Activated naive CD4-positive, alpha-beta T cell treated with anti-CD3 and anti-CD28 coated beads for 36 hours (primary cell): ENCODE measurements around the gene CCDC74B. TPM values are rescaled to one million over a fixed set of nuclear protein-coding genes. Genes with fewer than 3 reads are reported as not detected.
"Not testable (repeated sequence)": the region's sequence is repeated elsewhere in the genome, so short reads cannot be mapped to it uniquely, and the experiment has no call there.

Experiments used
- CTCF ChIA-PET: fragments of 350-600 bp; sonication (Branson Sonifier 250); formaldehyde crosslinking; loops from one replicate; lab custom pipeline; 2021; ENCODE audit warnings: antibody characterized with exemption; lab: Charles Lee
- DNase-seq: peaks from one replicate; pipeline ENCODE4 v3.0.0-alpha.2; 2020
- H3K27ac Mint-ChIP-seq: one replicate; pipeline ENCODE4 v1.8.0; 2021; ENCODE audit warnings: mild to moderate bottlenecking, mixed read lengths
- H3K27me3 Mint-ChIP-seq: one replicate; pipeline ENCODE4 v1.8.0; 2021; ENCODE audit warnings: low read depth, mixed read lengths
- H3K36me3 Mint-ChIP-seq: one replicate; pipeline ENCODE4 v1.8.0; 2021; ENCODE audit warnings: low read depth, mixed read lengths
- H3K4me1 Mint-ChIP-seq: one replicate; pipeline ENCODE4 v1.8.0; 2021; ENCODE audit warnings: low read depth, mixed read lengths
- H3K4me3 Mint-ChIP-seq: one replicate; pipeline ENCODE4 v1.8.0; 2021; ENCODE audit warnings: mild to moderate bottlenecking, moderate library complexity, mixed read lengths
- H3K9me3 Mint-ChIP-seq: one replicate; pipeline ENCODE4 v1.8.0; 2021; ENCODE audit warnings: mixed read lengths
- intact Hi-C: fragments of 100-400 bp; cut with micrococcal nuclease; formaldehyde crosslinking; loops from one replicate; pipeline ENCODE4 v1.15.1; 2023
- total RNA-seq, 2 experiments: library from RNA; stranded (reverse); gene quantifications; one replicate each; pipeline ENCODE4 v1.2.3, GENCODE V29; 2021

Gene CCDC74B
- total RNA-seq, 2 experiments from 2014 or later: 3.7 to 4.1 TPM

DNA sequence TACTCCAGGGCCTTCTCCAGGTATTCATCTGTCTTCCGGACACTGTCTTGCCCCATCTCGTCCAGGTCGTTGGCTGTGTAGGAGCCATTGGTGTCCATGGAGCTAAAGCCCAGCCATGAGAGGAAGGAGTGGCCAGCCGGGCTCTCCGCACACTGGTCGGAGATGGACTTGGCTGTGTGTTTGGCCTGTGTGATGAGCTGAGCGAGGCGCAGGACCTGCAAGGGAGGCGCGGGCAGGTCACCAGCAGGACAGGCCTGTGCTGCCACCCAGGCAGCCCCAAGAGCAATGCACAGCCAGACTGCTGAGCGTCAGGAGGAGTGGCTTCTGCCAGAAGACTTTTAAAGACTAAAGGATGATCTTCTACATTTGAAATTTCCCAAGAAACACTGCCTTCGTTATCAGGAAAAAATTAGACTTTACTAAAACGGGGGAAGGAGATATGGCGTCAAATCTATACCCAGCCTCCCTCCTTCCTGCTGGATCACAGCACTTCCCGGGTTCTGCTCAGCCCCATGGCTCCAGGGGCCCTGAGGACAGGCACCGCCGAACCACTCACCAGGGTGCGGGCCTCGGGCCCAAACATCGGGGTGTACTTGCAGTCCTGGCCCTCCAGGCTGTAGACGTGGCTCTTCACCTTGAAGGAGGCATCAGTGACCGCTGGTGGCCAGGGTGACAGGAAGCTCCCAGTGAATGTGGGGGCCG, 9.0 kb upstream of the CCDC74B start:
- H3K4me3 Mint-ChIP-seq, H3K27ac Mint-ChIP-seq, H3K4me1 Mint-ChIP-seq, H3K27me3 Mint-ChIP-seq, CTCF ChIA-PET, H3K9me3 Mint-ChIP-seq, DNase-seq: not testable (repeated sequence)
- peaks cover 13% of the 10 kb centered on the region for H3K36me3 Mint-ChIP-seq
- intact Hi-C loops: loop anchor here (10.0 kb wide), 1 partner anchor 181 kb away; no protein-coding TSS in a partner anchor

- Mint-ChIP-seq H3K4me3 (no peak overlapping the region), H3K9me3 (no peaks in the 10 kb centered on the region), H3K27me3 (no peaks in the 10 kb centered on the region), H3K4me1 (no peaks in the 10 kb centered on the region), H3K27ac (no peak overlapping the region), H3K36me3 (peaks cover 10% of the 10 kb centered on the region)
- intact Hi-C loops: loop anchor here (10.0 kb wide), 1 partner anchor 182 kb away; no protein-coding TSS in a partner anchor
- DNase-seq: no peak
- CTCF ChIA-PET: no interaction called here
These were observed 8.1 kb upstream of the CCDC74B start for GRCh38 chr2:130152816-130153595.

GRCh38 chr2:130152136-130152815, 7.4 kb upstream of the CCDC74B start:
- H3K27ac Mint-ChIP-seq, DNase-seq, H3K4me3 Mint-ChIP-seq, H3K9me3 Mint-ChIP-seq, H3K27me3 Mint-ChIP-seq, CTCF ChIA-PET, H3K4me1 Mint-ChIP-seq: not testable (repeated sequence)
- peaks cover 10% of the 10 kb centered on the region for H3K36me3 Mint-ChIP-seq
- intact Hi-C loops: loop anchor here (10.0 kb wide), 1 partner anchor 183 kb away; no protein-coding TSS in a partner anchor

- H3K9me3 Mint-ChIP-seq, DNase-seq, H3K4me1 Mint-ChIP-seq, H3K27ac Mint-ChIP-seq, CTCF ChIA-PET, H3K4me3 Mint-ChIP-seq, H3K27me3 Mint-ChIP-seq: not testable (repeated sequence)
- intact Hi-C loops: loop anchor here (10.0 kb wide), 1 partner anchor 184 kb away; no protein-coding TSS in a partner anchor
- peaks cover 10% of the 10 kb centered on the region for H3K36me3 Mint-ChIP-seq
These were observed 6.2 kb upstream of the CCDC74B start for GRCh38 chr2:130151145-130151512.

DNA sequence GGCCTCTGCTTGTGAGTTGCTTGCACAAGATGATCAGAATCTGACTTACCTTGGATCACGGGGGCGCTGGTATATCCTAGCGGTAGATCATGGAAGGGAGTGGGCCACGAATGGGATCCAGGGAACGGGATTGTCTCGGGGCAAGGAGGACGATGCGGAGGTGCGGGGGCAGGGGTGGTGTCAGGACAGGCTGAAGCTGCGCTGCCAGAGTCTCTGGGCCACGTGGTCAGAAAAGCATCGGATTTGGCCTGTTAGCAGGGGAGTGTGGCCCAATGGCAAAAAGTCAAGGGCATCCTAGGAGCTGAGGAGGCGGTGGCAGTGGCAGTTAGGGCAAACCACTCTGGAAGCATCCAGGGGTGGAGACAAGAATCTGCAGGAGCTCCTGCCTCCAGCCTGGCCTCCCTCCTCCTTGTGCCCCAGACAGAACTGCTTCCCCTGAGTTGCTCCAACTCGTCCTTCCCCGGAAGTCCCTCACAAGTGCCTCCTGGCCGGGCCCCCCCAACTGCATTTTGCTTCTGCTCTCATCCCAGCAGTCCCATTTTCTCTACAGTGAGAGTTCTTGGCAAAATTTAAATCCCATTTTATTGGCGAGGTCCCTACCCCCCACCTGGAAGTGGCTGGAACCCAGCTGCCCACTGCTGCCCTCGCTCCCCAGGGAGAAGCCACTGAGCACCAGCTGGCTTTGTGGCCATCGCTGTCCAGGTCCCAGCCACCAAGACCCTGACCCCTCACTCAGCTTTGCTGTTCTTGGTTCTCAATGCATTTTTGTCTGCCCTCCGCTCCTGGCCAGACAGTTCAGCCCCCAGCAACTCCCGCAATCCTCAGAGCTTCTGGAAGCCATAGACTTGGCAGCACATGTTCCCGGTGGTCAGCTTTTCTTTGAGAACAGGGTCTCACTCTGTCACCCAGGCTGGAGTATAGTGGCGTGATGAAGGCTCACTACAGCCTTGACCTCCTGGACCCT, 5.6 kb upstream of the CCDC74B start:
- H3K36me3 Mint-ChIP-seq: peaks cover 10% of the 10 kb centered on the region
- no peak overlapping the region for H3K27ac Mint-ChIP-seq
- CTCF ChIA-PET: no interaction called here
- H3K4me3 Mint-ChIP-seq: no peak overlapping the region
- no peak for DNase-seq
- intact Hi-C loops: loop anchor here (10.0 kb wide), 1 partner anchor 184 kb away; no protein-coding TSS in a partner anchor
- H3K9me3 Mint-ChIP-seq: no peaks in the 10 kb centered on the region
- H3K4me1 Mint-ChIP-seq: no peaks in the 10 kb centered on the region
- H3K27me3 Mint-ChIP-seq: peaks cover 5% of the 10 kb centered on the region

- intact Hi-C loops, H3K4me3 Mint-ChIP-seq, H3K27me3 Mint-ChIP-seq, CTCF ChIA-PET, H3K9me3 Mint-ChIP-seq, H3K36me3 Mint-ChIP-seq, H3K27ac Mint-ChIP-seq, DNase-seq, H3K4me1 Mint-ChIP-seq: not testable (repeated sequence)
These were observed 3.6 kb upstream of the CCDC74B start for GRCh38 chr2:130148515-130148914.

- Mint-ChIP-seq H3K27me3 (peaks cover 12% of the 10 kb centered on the region), H3K4me3 (peak overlapping the region; percentile 75)
- H3K27ac Mint-ChIP-seq, H3K4me1 Mint-ChIP-seq, H3K36me3 Mint-ChIP-seq, H3K9me3 Mint-ChIP-seq, intact Hi-C loops: not testable (repeated sequence)
- DNase-seq: peak; percentile 14
- CTCF ChIA-PET: interaction anchor here (0.6 kb wide), 1 partner anchor 26 kb away, joined by 4 read pairs; no protein-coding TSS in a partner anchor
These were observed 1.5 kb downstream of the CCDC74B start for GRCh38 chr2:130143266-130144039.

GRCh38 chr2:130142396-130143265, 2.3 kb downstream of the CCDC74B start:
- peaks cover 12% of the 10 kb centered on the region for H3K27me3 Mint-ChIP-seq
- H3K4me1 Mint-ChIP-seq, H3K27ac Mint-ChIP-seq, H3K36me3 Mint-ChIP-seq, H3K9me3 Mint-ChIP-seq, DNase-seq, intact Hi-C loops, H3K4me3 Mint-ChIP-seq, CTCF ChIA-PET: not testable (repeated sequence)

GRCh38 chr2:130141645-130142370, 3.1 kb downstream of the CCDC74B start:
- H3K36me3 Mint-ChIP-seq, H3K4me3 Mint-ChIP-seq, H3K9me3 Mint-ChIP-seq, H3K27ac Mint-ChIP-seq, CTCF ChIA-PET, H3K4me1 Mint-ChIP-seq, DNase-seq, intact Hi-C loops: not testable (repeated sequence)
- peaks cover 12% of the 10 kb centered on the region for H3K27me3 Mint-ChIP-seq

DNA sequence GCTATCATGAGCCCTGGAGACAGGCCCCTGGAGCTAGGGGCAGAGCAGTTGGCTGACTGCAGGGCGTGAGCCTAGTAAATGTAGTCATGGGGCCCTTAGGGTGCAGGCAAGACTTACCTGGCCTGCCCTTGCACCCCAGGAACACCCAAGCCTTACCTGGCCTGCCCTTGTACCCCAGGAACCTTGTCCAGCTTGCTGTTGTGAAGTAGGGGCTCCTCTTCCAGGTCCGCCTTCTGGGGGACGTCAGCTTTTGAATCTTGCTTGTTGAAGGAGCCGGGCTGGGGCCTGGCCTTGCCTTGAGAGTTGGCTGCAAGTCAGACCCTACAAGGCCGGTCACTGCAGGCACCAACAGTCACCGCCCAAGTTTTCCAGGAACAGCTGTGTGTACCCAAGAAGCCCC, 3.9 kb downstream of the CCDC74B start:
- H3K9me3 Mint-ChIP-seq, H3K27ac Mint-ChIP-seq, H3K36me3 Mint-ChIP-seq, DNase-seq, H3K4me3 Mint-ChIP-seq, H3K27me3 Mint-ChIP-seq, intact Hi-C loops, H3K4me1 Mint-ChIP-seq, CTCF ChIA-PET: not testable (repeated sequence)
